Peyer's patch (tissue), 4 donors: ENCODE measurements around the gene NR1I3.

Experiments
- POLR2A ChIP-seq, 2 donors: fragments of 450-650 bp; IDR thresholded peaks; one replicate each; pipeline ENCODE4 v1.5.1; 2017; ENCODE audit warnings: antibody characterized with exemption in 2 of 2, mild to moderate bottlenecking in 2 of 2, moderate library complexity in 2 of 2
- TF ChIP-seq, protein P1 (sequence below), 6 experiments: fragments of 450-650 bp in 4 of 6; fragments of 200-600 bp in 2 of 6; sonication (generic) in 1 of 6; IDR thresholded peaks; one replicate each; pipeline ENCODE4 v1.5.1; 2017 to 2019; ENCODE audit warnings: antibody characterized with exemption in 6 of 6, mild to moderate bottlenecking in 3 of 6, moderate library complexity in 1 of 6

DNA sequence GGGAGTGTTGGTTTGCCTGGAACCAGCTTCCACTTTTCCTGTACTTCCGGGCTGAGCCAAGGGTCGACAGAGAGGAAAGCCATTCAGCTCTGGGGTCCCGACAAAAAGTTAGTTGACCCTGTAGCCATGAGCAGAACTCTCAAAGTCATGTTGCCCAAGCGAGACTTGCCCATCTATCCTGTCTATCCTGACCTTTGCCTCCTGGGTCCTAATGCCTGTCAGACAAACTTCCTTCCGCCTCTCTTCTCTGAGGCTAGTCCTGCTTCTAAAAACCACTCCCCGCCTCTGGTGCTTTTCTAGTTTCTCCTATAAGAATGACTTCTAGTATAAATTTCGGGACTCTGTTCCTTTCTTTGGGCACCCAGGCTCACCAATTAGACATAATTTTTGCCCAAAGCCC lies 12.8 kb upstream of the NR1I3 start:
- TF ChIP-seq, protein P1, sequence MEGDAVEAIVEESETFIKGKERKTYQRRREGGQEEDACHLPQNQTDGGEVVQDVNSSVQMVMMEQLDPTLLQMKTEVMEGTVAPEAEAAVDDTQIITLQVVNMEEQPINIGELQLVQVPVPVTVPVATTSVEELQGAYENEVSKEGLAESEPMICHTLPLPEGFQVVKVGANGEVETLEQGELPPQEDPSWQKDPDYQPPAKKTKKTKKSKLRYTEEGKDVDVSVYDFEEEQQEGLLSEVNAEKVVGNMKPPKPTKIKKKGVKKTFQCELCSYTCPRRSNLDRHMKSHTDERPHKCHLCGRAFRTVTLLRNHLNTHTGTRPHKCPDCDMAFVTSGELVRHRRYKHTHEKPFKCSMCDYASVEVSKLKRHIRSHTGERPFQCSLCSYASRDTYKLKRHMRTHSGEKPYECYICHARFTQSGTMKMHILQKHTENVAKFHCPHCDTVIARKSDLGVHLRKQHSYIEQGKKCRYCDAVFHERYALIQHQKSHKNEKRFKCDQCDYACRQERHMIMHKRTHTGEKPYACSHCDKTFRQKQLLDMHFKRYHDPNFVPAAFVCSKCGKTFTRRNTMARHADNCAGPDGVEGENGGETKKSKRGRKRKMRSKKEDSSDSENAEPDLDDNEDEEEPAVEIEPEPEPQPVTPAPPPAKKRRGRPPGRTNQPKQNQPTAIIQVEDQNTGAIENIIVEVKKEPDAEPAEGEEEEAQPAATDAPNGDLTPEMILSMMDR (IDR thresholded peaks at IDR 0.05) = no peak
- TF ChIP-seq POLR2A (IDR thresholded peaks at IDR 0.05) = no peak
